ENCODE data around the gene RAMP1.

RAMP1 gene

DNA sequence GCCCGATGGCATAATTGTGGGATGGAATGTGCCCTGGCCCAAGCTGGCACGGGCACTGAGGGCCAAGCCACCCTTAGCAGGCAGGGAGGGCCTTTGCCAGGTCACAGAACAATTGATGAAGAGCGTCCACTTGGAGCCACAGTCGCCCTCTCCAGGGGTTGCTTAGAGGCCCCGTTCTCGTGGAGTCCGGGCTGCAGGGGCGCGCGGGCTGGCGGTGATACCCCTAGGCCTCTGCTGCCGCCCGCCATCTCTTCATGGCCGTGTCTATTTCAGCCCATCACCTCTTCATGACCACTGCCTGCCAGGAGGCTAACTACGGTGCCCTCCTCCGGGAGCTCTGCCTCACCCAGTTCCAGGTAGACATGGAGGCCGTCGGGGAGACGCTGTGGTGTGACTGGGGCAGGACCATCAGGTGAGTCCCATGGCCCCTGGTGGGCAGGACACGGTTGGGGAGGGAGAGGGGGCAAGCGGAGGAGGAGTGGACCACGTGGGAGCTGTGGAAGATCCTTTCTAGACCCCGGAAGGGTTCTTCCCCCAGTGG lies 17.6 kb downstream of the RAMP1 start:
- DNase-seq: no peak

DNA sequence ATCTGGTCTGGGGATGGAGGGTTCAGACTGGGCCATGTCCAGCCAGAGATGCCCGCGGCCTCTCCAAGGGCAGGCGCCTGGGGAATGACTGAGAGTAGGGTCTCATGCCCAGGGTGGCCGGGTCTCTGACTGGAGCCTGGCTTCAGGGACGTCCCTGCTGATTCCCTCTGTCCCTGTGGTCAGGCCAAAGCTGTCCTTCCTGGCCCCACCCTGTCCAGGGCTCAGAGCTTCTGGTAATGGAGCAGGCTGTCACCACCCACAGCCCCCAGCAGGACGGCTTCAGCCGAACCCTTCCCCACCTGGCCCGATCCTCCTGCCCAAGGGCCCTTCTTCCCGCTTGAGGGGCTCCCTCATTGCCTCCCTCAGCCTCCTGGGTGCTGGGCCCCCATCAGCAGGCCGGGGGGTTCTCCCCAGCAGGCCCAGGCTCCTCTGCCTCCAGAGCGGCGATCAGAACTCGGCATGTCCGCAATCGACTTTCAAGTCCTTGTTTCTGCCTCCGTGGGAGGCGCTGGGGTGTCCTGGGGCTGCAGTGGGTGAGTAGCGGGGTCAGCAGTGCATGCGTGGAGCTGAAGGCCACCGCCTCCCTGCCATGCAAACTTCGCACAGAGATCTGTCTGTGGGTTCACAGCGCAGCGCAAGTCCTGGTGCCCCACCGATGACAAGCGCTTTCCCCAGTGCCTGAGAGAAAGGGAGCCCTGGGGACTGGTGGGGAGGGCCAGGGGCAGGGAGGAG lies 18.3 kb downstream of the RAMP1 start:
- no peak for DNase-seq

DNA sequence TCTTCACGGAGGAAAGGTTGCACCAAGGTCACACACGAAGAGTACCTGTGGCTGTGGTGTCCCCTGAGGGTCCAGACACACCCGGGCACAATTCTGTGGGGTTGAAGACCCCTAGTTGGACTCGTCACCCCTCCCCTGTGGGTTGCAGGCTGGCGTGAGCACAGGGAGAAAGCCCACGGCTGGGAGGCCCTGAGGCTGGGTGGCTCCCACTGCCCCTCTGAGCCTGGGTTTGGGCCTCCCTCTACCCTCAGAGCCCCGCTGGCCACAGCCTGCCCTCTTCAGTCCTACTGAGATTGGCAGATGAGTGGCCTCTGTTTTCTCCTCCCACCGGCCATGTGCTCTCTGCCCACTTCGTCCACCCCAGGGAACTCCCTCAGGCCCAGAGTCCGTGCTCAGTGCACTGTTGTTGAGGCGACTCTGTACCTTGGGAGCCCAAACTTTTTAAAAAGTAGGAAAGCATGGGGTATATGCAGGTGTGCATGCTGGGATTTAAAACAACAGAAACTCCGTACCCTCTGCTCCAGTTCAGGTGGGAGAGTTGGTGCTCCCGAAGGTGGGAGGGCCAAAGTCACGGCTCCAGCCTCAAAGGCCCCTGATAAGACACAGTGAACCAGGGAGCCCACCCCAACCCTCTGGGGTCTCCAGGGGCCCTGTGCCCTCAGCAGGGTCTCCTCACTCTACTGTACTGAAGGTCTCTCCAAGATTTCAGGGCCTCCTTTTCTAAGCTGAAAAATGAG lies 19.1 kb downstream of the RAMP1 start:
- DNase-seq: no peak

DNA sequence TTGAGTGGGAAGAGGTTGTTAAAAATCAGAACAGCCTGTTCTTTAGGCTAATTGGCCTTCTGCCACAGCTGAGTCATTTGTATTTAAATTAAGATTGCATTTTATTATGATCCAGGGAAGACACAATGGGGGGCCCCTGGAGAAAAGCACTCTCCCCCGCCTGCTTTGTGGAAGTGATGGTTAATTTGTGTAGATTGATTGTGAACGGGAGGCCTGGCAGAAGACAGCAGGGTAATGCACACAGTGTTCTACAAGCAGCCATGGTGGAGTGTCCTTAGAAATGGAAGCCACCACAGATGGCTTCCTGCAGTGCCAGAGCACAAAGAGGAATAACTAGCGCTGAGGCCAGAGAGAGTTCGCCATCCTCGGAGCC lies 19.6 kb downstream of the RAMP1 start:
- no peak for DNase-seq

DNA sequence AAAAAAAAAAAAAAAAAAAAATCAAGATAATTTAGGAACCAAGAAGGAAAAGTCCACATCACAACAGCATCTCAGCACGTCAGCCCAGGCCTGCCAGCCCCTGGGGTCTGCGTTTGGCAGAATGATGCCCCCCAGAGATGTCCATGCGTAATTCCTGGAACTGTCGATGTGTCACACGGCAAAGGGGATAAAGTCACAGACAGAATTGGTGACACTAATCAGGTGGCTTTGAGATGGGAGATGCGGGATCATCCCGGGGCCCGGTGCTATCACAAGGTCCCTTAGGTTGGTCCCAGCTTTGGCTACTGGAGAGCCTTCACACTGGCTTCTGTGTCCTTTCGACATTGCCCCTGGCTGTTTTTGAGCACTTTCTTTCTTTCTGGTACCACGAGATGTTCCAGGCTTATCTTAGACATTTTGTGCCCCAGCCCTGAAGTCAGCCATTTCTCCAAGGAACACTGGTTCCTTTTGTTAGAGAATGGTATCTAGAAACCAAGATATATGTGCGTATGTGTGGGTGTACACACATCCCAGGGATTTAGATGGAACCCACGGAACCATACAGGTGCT lies 20.7 kb downstream of the RAMP1 start:
- no peak for DNase-seq

DNA sequence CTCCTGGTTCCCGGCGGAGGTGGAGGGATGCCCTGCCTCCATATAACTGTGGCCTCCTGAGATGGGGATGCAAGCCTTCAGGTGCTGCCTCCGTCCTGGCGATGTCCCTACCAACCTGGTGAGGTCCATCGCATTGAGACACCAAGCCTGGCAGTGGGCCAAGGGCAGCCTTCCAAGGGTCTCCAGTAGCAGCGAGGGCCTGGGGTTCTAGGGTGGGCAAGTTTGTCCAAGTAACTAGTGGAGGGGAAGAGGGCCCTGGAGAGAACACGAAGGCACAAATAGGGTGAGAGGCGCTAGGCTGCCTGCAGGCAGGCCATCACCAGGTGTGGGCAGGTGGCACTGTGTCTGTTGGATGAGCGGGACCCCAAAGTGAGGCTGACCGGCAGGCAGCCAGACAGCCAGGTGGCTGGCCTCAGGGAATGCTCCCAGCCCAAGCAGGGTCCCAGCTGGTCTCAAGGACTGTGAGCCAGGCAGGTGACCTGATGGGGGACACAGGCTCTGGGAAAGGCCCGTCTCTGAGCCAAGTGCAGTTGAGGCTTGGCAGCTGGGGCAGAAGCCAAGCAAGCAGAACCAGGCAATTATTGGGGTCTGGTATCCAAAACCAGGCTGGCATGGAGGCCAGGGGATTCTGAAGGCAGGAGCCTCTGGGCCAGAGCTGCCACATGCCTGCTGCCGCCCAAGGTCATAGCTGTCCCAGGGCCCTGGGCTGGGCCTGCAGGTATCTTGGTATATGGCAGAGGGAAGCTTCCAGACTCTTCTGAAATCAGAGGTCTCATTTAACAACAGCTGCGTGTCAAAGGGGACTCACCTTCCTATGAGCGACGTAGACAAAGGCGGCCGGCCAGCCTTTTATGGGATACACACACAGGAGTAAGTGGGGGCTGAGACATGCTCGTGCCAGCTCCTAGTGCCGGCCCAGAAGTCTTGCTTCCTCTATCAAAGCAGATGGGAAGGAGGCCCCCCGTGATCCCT lies 23.4 kb downstream of the RAMP1 start:
- no peak for DNase-seq

DNA sequence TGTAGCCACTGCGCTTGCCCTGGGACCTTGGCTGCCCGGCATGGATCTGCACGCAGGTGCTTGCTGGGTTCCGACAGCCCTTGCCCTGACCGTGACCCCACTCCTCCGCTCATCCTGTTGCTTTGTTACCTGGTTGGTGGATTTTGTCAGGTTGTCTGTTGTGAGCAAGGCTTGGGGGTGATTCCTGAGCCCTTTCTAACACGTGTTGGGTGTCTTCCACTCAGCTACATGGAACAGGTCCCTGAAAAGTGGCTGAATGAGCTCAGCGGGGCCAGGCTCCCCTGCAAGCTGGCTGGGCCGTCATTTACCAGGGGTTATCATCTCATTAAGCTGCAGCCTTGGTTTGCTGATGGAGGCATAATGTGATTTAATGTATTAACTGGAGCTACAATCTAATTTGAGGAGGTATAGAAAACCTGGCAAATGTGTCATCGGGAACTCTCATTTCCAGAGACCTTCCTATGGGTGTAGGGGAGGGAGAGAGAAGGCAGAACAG lies 24.6 kb downstream of the RAMP1 start:
- no peak for DNase-seq

DNA sequence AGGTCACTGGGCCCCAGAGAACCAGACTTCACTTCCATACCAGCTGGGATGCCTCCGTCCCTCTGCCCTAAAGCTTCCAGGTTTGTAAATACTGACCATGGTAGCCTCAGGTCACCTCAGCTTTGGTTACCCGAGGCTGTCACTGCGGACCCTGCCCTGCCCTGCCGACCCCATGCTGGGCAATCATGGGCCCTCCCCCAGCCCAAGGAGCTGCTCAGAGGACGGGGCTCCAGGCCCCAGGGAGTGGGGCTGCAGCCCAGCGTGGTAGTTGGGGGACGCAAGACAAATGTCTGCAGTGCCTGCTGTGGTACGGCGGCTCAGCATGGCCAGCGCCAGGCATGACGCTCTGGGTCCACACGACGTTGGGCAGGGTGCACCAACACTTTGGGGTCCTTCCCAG lies 25.3 kb downstream of the RAMP1 start:
- no peak for DNase-seq

DNA sequence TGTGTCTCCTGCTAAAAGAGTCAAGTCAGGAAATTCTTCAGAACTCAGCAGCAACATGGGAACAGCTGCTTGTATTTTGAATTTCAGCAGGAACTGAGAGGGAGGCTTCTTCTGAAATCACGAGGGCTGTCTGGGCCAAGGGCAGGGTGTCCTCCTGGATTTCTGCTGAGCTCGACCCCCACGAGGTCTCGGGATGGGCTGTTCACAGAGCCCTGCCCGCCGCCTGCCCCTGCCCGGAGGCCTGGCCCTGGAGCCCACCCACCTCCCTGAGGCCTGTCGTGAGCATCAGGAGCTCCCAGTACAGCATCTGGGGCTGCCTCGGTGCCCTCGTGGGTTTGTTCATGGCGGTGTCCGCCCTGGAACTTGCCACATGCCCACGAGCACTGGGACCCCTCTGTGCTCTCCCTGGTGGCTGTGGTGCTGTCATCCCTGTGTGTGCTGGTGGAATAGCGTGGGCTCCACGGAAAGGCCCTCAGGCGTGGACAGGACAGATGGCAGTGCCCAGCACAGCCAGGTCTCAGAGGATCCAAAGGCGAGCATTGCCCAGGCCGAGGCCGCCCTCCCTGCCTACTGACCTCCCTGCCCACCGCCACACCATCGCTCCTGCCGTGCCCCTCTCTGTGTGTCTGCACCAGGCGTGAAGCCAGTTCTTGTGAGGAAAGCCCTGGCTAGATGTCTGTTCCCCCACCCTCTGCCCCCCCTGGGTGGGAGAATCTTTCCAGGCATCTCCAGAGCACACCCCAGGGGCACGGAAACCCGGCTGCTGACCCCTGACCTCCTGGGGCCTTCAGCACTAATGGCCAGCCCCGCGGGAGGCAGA lies 25.9 kb downstream of the RAMP1 start:
- DNase-seq: no peak

DNA sequence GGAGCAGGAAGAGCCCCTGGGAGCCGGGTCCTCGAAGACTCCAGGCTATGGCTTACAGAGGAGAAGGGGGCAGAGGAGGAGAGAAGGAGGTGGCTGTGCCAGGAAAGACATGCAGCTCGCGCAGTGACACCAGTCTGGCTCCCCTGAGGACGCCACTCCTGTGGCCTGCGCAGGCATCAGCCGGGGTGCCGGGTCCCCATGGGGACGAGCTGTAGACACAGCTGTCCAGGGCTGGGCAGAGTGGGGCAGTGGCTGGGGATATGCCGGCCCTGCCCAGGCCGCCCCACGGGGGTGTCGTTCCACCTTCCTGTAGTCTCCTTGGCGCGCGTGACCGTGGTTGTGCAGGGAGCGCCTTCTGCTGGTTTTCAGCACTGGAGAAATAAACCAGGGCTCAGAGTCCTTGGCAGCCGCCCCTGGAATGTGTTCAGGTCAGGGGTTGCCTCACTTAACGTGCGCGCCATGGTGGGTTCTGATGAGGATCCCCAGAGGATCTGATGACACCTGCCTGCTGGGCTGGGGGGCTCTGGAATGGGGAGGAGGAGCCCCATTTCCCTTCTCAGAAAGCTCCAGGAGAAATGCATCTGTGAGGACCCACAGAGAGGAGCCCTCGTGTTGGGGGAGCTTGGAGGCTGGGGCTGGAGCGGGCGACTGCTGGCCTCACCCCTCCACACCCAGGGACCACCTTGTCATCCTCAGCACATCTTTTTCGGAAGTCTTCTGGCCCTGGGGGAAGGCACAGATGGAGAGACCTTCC lies 26.7 kb downstream of the RAMP1 start:
- no peak for DNase-seq

DNA sequence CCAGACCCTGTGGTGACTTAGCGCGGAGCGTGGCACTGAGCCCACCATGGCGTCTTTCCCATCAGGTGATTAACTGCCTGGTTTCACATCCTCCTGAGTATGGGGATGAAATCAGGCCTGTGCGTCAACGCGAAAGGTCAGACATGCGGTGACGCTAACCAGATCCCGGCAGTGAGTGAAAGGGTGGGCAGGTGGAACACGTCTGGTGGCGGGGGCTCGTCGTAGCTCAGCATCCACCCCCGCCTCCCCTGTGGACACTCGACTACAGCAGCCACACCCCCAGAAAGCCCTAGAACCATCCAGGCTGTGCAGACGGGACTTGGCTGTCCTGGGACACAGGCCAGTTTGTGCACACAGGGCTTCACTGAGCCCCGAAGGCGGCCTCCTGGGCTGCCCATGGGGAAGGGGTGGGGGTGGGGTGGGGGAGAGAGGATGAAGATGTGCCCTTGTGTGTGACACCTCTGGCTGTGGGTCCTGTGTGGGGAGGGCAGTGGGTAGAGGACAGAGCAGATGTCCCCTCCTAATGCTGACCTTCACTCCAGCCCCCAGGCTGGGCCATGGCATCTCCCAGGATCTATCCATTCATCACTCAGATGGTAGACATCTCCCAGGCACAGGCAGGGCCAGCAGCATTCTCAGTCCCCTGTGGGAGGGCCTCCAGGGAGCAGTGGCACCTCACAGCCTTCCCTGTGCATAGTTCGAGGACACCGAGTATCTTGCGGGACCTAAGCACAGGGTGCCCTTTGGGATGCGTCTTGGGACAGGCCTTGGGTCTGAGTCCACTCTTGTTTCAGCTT lies 27.5 kb downstream of the RAMP1 start:
- DNase-seq: no peak

DNA sequence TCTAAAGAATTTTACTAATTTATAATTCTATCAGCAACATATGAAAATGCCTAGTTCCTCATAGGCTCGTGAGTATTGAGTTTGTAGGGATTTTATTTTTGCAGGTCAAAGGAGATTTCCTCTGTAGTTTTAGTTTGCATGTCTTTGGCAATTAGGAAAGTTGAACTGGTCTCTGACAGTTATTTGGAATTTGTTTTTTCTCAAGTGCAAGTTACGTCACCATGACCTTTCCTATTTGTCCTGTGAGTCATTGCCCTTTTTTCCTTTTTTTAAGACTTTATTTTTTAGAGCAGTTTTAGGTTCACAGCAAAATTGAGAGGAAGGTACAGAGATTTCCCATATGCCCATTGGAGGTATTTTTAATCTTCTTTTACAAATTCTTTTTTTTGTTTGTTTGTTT lies 29.0 kb downstream of the RAMP1 start:
- DNase-seq: no peak

DNA sequence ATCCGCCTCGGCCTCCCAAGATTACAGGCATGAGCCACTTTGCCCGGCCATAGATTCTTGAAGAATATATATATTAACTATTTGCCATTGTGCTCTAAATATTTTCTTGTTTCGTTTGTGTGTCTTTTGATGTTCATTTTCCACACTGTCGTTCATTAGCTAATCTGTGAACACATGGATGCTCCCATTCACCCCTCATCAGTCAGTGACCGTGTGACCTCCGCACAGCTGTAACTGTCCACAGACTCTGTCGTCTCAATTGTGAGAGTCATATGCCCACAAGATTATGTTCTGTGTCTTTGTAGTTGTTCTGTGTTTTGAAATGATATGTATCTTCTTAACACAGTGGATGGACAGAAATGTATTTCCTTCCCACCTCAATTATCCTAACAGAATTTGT lies 29.6 kb downstream of the RAMP1 start:
- DNase-seq: no peak

DNA sequence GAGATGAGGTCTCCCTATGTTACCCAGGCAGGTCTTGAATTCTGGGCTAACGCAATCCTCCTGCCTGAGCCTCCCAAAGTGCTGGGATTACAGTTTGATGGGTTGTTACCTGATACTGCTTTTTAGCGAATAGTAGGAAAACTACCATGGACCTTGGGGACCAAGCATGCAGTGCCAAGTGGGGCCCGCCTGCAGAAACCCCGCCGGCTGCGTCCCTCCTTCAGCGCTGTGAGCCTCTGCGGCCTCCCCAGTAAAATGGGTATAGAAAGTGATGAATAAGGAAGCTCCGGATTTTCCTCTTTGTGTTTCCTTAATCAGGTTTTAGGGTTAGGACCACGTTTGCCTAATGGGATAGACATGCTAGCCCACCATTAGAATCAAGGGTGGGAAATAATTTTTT lies 30.4 kb downstream of the RAMP1 start:
- DNase-seq: no peak

DNA sequence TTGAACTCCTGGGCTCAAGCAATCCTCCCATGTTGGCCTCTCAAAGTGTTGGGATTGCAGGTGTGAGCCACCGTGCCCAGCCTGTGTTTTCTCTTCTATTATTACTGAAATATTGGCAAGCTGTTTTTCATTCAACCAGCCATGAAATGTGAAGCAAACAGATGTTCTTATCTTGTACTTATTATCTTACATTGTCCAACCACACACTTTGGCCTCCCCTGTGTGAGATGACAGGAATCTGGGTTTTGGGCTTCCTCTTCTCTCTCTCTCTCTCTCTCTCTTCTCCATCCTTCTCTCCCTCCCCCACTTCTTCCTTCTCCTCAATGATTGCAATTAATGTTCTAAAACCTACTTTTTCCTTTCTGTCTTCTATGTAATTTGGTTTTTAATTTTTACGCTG lies 33.1 kb downstream of the RAMP1 start:
- DNase-seq: no peak

DNA sequence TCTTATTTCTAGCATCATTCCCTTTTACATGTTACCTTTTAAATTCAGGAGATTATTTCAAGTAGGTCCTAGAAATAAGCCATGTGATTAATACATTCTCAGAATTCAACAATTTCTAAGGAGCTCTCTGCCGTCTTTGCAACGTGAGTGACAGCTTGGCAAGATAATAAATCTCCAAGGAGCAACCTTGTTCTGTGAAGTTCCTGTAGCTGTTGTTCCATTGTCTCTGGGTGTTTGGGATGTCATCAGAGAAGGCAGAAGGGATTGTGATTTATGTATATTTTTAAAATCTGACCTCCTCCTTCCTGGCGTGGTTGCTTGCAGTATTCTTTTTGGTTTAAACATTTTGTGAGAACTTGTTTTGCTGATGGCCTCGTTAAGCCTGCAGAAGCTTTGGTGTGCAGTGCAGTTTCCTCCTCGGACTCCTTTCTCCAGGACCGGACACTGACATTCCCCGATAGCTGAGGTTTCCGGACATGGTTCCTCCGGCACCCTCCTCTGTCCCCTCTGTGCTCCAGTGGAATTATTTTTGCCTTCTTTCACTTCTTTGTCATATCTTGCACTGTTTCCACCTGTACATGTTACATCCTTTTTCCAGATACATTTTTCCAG lies 33.7 kb downstream of the RAMP1 start:
- DNase-seq: no peak

DNA sequence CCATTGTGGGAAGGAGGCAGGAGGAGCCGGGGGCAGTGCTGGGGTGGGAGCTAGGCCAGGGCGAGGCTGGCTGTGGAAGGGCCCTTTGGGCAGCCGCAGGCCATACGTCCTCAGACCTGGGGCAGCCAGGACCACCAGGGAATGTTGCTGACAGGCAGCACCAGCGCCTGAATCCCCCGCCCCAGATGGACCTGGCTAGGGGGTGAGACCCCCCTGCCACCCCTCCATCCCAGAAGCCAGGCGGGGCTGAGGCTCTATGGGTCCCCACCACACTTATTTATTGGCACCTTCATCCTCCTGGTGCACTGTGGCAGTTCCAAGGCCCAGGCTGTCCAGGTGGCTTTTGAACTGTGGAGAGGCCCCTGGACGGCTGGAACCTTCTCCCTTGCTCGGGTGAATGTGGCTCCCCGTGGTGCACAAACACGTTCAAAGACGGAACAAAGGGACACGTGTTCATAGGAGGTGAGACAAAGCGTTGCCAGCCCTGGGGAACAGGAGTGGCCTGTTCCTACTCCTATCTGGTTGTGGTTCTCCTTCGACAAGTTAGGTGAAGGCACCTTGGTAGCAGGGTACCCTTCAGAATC lies 35.1 kb downstream of the RAMP1 start:
- no peak for DNase-seq

DNA sequence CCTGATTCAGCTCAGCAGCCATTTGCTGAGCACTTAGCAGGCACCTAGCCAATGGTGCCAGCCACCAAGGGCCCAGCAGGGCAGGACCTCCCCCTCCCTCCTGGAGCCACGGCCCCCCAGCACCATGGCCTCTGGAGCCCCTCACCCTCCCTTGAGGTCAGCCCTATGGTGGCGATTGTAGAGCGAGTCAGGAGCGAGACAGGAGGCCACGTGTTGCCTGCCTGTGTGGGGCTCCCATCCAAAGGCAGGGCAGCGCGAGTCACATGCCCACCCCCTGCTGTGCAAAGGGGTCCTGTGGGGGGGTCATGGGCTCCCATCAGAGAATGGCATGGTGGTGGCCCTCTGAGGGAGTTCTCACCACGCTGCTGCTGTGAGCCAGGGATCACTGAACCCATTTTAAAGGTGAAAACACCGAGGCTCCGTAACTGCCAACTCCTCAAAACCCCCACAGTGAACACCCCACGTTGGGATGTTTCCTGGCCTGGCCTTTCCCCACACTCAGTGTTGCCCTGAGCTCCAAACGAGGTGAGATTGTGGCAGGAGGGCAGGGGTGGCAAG lies 35.6 kb downstream of the RAMP1 start:
- no peak for DNase-seq

Measured in stimulated activated CD4-positive, alpha-beta T cell treated with anti-CD3 and anti-CD28 coated beads, Interleukin-1b, Interleukin-23, amount 100 ng/mL, for 48 hours (primary cell).